GM18508 (cell line): ENCODE results near the gene GALNT14.

ENCODE experiments used
- ATAC-seq: cut with Tn5 transposase; IDR thresholded peaks from one replicate; pipeline ENCODE4 v1.9.1; 2021; ENCODE audit warnings: moderate number of reproducible peaks; ENCODE audit not compliant: insufficient read depth, unreplicated experiment

GALNT14 gene

DNA sequence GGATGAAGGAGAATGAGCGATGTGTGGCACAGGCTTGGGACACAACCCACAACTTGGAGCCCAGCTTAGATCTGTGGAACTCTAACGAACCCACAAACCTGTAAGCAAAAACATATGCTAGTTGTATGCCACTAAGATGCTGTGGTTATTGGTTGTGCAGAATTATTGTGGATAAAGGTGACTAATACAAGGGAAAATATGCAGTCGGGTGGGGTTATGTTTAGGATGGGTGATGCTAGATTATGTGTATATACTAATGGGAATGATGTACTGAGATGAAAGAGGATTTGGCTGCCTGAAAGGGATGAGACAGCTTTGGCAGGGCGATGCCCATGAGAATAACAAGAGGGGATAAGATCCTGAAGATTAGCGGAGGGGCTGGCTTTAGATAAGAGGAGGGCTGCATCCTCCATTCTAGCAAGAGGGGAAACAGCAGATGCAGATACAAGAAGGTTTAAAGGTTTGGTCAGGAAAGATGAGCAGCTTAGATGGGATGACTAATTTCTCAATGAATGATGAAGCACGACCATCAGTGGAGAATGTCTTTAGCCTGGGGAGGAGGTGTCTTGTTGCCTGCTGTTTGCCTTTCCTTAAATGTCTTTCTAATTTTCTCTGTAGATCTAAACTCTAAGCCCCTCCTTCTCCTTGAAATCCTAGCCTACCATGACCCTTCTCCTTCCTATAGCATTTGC, 49.6 kb downstream of the GALNT14 start:
- no peak for ATAC-seq

DNA sequence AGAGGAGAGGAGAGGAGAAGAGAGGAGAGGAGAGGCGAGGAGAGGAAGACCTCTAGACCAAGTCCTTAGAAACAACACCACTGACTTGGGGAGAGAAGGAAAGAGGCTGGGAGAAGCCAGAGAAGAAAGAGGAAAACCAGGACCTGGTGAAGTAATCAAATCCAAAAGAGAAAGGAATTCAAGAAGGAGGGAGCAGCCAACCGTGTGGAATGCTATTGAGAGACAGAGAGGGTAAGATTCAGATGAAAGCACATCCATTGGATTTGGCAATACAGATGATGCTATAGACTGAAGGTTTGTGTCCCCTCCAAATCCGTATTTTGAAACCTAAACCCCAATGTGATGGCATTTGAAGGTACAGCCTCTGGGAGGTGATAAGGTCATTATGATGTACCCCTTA, 50.7 kb downstream of the GALNT14 start:
- no peak for ATAC-seq

DNA sequence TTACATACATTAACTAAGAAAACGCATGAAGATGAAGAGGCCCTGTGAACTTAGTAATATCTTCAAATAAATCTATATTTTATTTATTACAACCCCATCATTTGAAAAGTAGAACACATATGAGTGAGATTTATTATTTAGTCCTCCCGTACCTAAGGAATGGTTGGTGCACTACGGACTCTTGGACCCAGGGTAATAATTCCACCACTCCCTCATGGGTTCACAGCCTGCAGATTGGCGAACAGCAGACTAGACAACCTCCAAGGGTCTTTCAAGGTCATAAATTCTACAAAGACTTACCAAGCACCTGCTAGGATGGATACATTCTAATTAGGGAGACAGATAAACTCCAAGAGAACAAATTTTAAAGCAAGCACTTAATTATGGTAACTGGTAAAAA, 51.6 kb downstream of the GALNT14 start:
- no peak for ATAC-seq

GRCh38 chr2:31083234-31083993, 54.8 kb downstream of the GALNT14 start:
- ATAC-seq, result no peak

DNA sequence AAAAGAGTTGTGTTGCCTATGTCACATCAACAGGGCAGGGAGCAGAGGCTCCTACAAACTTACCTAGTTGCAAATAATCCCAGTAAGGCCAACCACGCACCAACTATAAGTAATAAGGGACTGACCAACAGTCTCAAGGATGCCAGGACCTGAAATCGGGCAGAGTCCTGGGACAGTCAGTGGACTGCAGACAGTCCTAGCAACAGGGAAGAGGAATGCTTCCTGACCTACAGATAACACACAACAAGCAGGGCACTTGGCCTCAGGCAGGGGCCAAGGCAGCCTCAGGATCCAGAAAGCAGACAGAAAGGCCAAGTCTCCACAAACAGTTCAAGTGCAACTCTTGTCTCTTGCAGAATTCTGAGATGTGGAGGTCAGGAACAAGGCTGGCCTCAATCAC, 56.2 kb downstream of the GALNT14 start:
- no peak for ATAC-seq

GRCh38 chr2:31081492-31081891, 56.7 kb downstream of the GALNT14 start:
- no peak for ATAC-seq

DNA sequence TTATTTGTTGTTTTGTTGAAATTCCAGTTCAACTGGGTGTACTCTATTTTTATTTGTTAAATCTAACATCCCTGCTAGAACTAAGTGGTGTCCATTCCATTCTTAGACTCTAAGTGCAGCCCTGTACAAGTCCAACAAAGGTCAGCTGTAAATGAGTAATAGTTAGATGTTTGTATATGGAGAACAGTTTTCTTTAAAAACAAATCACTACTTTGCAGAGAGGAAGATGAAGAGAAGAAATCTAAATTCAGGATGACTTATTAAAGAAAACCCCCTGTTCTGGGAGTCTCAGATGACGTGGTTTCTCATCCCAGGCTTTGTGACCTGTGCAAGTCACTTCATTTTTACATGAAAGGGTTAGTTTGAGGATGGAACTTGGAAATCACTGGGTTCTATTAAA, 57.9 kb downstream of the GALNT14 start:
- no peak for ATAC-seq

DNA sequence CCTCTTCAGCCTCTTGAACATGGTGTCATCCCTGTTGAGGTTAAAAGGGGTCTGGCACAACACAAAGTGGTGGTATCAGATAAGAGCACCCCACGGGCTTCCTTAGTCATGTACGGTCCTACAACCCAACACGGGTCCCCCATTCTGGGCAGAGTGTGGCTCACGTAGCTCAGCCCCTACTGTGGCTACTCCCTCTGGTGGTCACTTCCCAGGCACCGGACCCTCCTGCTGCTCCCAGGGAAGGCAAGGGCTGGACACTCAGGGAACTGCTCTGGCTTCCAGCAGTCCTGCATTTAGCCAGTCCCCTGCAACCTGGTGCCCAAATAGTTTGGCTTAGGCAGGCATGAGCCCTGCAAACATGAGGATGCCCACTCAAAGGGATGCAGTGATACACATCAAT, 58.6 kb downstream of the GALNT14 start:
- no peak for ATAC-seq

- no peak for ATAC-seq
These were observed 59.6 kb downstream of the GALNT14 start for GRCh38 chr2:31078579-31079105.

- ATAC-seq, result no peak
These were observed 60.2 kb downstream of the GALNT14 start for GRCh38 chr2:31078011-31078410.

DNA sequence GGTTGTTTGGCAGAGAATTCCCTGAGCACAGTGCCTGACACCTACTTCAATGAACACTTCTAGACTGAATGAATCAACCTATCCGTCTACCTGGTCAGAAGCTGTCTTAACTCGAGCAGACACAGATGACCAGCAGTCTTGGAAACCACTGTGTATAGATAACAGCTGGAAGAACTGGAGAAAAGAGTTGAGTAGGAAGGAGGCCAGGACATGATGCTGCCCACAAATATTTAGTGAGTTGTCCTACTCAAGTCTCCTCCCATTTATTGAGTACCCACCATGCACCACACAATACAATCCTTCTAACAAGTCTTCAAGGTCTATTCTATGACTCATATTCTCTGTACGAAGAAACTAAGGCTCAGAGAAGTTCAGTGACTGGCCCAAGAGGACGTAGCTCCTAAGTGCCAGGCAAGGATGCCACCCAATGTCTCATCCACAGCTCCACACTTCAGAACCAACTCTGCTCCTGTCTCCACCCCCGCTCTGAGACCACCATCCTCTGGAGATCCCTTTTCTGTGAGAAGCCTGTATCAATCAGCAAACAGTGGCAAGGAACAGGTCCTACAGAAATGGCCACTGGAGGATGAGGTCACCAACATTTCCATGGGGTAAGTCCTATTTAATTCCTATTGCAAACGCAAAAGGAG, 62.2 kb downstream of the GALNT14 start:
- ATAC-seq, result no peak

DNA sequence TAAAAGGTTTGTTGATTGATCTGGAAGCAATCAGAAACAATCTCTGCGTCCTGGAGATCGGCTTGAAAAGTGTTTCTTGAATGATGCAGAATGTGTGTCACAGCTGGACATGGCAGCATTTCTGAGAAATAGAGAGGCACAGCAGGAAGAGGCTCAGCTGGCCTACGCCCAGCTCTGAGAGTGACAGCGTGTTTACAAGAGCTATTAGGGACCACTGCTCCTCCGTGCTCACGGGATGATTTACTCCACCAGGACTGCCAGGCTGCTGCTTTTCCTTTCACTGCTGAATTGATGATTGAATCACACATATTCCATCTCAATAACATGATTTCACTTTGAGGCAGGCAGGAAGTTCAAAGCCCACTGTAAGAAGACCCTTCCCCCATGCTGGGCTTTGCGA, 62.8 kb downstream of the GALNT14 start:
- no peak for ATAC-seq

- ATAC-seq, result no peak
These were observed 66.5 kb downstream of the GALNT14 start for GRCh38 chr2:31071741-31072140.

DNA sequence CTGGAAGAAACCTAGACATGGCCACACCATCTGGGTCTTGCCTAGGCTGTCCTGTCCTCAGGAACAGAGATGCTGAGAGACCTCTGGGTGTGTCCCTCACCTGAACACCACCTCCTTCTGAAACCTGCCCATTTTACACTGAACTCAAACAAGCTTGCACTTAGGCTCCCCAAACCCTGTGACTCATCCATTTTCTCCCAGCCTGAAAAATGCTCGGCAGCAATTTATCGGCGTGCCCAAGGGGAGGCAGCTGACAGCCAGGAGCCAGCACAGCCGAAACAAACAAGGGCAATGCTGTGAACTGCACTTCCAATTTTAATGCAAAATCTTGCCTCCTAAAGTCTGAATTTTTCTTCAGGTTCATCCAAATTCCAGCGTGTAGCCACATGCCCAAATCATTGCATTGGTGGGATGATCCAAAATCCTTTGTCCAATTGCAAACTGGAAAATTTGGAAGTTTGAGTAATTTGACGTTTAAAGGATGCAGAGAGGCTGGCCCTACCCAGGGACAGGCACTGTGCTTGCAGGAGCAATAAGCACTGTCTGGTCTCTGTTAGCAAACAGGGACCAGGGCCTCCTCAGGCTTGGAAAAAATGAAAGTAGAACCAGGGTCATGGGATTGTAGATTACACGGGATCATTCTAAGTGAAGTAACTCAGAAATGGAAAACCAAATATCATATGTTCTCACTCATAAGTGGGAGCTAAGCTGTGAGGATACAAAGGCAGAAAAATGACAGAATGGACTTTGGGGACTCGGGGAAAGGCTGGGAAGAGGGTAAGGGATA, 67.7 kb downstream of the GALNT14 start:
- no peak for ATAC-seq

DNA sequence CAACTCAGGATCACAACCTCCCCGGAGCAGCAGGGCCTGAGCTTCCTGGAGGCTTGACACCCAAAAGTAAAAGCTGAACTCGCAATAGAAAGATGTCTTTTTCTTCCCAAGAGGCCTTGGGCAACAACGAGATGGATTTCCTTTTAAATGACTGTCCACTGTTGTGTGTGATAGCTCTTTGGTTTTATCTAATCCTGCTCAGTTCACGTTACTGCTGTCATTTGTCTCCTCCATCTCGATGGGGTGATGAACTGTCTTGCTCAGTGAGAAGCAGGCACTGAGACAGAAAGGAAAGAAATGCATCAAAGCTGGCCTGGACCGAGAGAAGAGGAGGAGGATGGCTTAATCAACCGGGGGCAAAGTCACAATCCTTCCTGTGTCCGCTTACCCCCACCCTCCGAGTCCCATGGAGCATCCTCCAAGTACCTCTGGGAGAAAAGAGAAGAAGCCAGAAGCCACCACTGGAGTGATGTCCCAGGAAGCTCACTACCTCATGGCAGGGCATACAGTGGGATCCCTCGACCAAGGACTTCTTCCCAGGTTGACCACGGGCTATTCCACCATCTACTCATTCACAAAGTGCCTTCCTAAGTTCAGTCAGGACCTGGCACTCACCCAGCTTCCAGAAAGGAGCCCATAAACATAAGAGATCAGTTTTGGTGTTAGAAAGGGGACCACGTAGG, 68.5 kb downstream of the GALNT14 start:
- no peak for ATAC-seq

- ATAC-seq, result no peak
These were observed 71.0 kb downstream of the GALNT14 start for GRCh38 chr2:31067259-31067658.

DNA sequence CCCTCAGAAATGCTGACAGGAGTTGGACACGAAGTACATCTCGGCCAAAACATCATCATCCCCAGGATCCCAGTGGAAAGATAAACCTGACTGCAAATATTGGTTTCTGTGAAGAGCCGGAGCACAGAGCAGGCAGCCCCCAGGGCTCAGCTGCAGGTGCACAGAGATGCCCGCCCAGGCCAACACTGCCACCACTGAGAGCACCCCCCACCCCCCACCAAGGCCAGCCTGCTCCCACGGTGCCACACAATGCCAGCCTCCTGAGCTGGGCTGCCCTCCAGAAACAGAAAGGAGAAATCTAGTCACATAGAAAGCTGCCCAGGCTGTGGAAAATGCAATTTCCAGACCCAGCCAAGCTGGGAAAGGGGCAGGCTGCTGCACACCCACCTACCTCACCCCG, 71.7 kb downstream of the GALNT14 start:
- no peak for ATAC-seq

- ATAC-seq, result no peak
These were observed 72.2 kb downstream of the GALNT14 start for GRCh38 chr2:31066086-31066485.

- ATAC-seq, result no peak
These were observed 72.9 kb downstream of the GALNT14 start for GRCh38 chr2:31065356-31065755.

DNA sequence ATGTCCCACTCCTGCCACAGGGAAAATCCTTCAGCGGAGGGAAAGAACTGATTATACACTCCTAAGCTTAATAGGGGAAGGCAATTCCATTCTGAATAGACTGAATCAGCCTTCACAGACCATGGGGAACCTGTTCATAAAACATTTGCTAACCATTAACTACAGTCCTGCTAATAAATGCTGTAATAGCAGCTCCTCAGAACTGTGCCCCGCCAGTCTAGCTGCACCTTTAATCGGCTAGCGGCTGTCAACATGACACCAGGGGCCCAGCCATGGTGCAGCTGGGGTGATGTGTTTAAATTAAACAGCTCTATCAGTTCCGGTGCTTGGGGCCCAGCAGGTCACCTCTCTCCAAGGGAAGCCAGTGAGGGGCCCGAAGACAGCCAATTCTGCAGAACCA, 77.8 kb downstream of the GALNT14 start:
- no peak for ATAC-seq
